ENCODE measurements around the gene TTLL11.

DNA sequence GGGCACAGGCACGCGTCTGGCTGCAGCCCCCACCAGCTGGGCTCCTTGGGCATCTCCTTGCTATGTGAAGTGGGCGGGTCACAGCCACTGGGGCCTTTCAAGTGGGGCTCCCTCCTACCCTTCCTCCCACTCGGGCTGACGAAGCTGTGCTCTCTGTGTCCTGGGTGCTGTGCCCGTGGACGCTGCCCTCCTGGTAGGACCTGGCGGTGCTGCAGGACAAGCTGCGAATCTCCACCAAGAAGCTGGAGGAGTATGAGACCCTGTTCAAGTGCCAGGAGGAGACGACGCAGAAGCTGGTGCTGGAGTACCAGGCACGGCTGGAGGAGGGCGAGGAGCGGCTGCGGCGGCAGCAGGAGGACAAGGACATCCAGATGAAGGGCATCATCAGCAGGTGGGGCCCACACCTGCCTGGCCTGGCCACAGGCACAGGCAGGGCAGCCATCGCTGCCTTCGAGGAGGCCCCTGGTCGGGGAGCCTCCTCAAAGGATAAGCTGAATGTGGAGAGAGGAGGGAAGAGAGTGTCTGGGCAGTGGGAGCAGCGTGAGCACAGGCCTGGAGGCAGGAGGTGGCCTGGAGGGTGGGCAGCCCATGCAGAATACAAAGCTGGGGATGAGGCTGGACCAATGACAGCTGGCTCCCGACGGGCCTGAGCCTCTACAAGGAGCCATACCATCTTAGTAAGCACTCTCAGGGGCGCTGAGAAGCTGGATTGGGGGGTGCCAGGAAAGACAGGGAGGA is 316.9 kb downstream of the TTLL11 start:
- TF ChIP-seq, protein P1, sequence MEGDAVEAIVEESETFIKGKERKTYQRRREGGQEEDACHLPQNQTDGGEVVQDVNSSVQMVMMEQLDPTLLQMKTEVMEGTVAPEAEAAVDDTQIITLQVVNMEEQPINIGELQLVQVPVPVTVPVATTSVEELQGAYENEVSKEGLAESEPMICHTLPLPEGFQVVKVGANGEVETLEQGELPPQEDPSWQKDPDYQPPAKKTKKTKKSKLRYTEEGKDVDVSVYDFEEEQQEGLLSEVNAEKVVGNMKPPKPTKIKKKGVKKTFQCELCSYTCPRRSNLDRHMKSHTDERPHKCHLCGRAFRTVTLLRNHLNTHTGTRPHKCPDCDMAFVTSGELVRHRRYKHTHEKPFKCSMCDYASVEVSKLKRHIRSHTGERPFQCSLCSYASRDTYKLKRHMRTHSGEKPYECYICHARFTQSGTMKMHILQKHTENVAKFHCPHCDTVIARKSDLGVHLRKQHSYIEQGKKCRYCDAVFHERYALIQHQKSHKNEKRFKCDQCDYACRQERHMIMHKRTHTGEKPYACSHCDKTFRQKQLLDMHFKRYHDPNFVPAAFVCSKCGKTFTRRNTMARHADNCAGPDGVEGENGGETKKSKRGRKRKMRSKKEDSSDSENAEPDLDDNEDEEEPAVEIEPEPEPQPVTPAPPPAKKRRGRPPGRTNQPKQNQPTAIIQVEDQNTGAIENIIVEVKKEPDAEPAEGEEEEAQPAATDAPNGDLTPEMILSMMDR (IDR thresholded peaks at IDR 0.05): no peak
- no peak for TF ChIP-seq POLR2A (IDR thresholded peaks at IDR 0.05)

Measured in upper lobe of left lung (tissue), 4 donors.